KOPT-K1 (cell line): ENCODE results near the gene MBL2.

ENCODE experiments used
- H3K27ac ChIP-seq: fragments of 200-600 bp; sonication (generic); 2 replicates; pipeline ENCODE4 v1.5.1; 2016; ENCODE audit warnings: antibody characterized with exemption, mild to moderate bottlenecking, low read depth, low read length; ENCODE audit not compliant: poor library complexity, severe bottlenecking
- H3K36me3 ChIP-seq: fragments of 200-600 bp; sonication (generic); 2 replicates; pipeline ENCODE4 v1.5.1; 2017; ENCODE audit warnings: antibody characterized with exemption, mild to moderate bottlenecking, low read length, moderate library complexity; ENCODE audit not compliant: insufficient read depth
- H3K9me3 ChIP-seq: fragments of 200-600 bp; sonication (generic); 2 replicates; pipeline ENCODE4 v1.5.1; 2017; ENCODE audit warnings: antibody characterized with exemption, low read length, mild to moderate bottlenecking; ENCODE audit not compliant: insufficient read depth, poor library complexity, severe bottlenecking

The MBL2 gene

GRCh38 chr10:52756295-52756694 lies 16.3 kb downstream of the MBL2 start:
- Histone ChIP-seq H3K9me3 (no peaks in the 10 kb centered on the region), H3K36me3 (no peaks in the 10 kb centered on the region), H3K27ac (no peak overlapping the region)

GRCh38 chr10:52755297-52756062 lies 17.1 kb downstream of the MBL2 start:
- H3K27ac ChIP-seq = no peak overlapping the region
- H3K36me3 ChIP-seq = no peaks in the 10 kb centered on the region
- H3K9me3 ChIP-seq = no peaks in the 10 kb centered on the region

- no peak overlapping the region for H3K27ac ChIP-seq
- H3K9me3 ChIP-seq = no peaks in the 10 kb centered on the region
- no peaks in the 10 kb centered on the region for H3K36me3 ChIP-seq
Measured at GRCh38 chr10:52752801-52753445, 19.7 kb downstream of the MBL2 start.

GRCh38 chr10:52752261-52752660 lies 20.3 kb downstream of the MBL2 start:
- Histone ChIP-seq H3K27ac (no peak overlapping the region), H3K36me3 (no peaks in the 10 kb centered on the region)

GRCh38 chr10:52751337-52751736 lies 21.2 kb downstream of the MBL2 start:
- H3K36me3 ChIP-seq = no peaks in the 10 kb centered on the region
- no peak overlapping the region for H3K27ac ChIP-seq
- no peaks in the 10 kb centered on the region for H3K9me3 ChIP-seq

More at GRCh38 chr10:52752261-52752660, 20.3 kb downstream of the MBL2 start:
- H3K9me3 ChIP-seq = no peaks in the 10 kb centered on the region

- H3K27ac ChIP-seq = no peak overlapping the region
- H3K36me3 ChIP-seq = no peaks in the 10 kb centered on the region
- H3K9me3 ChIP-seq = no peaks in the 10 kb centered on the region
Measured at GRCh38 chr10:52750629-52751028, 22.0 kb downstream of the MBL2 start.

- Histone ChIP-seq H3K36me3 (no peaks in the 10 kb centered on the region), H3K27ac (no peak overlapping the region), H3K9me3 (no peaks in the 10 kb centered on the region)
Measured at GRCh38 chr10:52747694-52748093, 24.9 kb downstream of the MBL2 start.

- Histone ChIP-seq H3K9me3 (no peaks in the 10 kb centered on the region), H3K27ac (no peak overlapping the region), H3K36me3 (no peaks in the 10 kb centered on the region)
Measured at GRCh38 chr10:52746169-52746568, 26.4 kb downstream of the MBL2 start.

- Histone ChIP-seq H3K9me3 (no peaks in the 10 kb centered on the region), H3K36me3 (no peaks in the 10 kb centered on the region), H3K27ac (no peak overlapping the region)
Measured at GRCh38 chr10:52744057-52744805, 28.4 kb downstream of the MBL2 start.

GRCh38 chr10:52742731-52743130 lies 29.9 kb downstream of the MBL2 start:
- Histone ChIP-seq H3K9me3 (no peaks in the 10 kb centered on the region), H3K27ac (peak overlapping the region; percentile 44), H3K36me3 (no peaks in the 10 kb centered on the region)

GRCh38 chr10:52741851-52742250 lies 30.7 kb downstream of the MBL2 start:
- H3K36me3 ChIP-seq = no peaks in the 10 kb centered on the region
- H3K27ac ChIP-seq = peak overlapping the region; percentile 44
- no peaks in the 10 kb centered on the region for H3K9me3 ChIP-seq

GRCh38 chr10:52740913-52741675 lies 31.5 kb downstream of the MBL2 start:
- Histone ChIP-seq H3K27ac (peak overlapping the region; percentile 14), H3K9me3 (no peaks in the 10 kb centered on the region), H3K36me3 (no peaks in the 10 kb centered on the region)

- no peak overlapping the region for H3K27ac ChIP-seq
- no peaks in the 10 kb centered on the region for H3K9me3 ChIP-seq
- H3K36me3 ChIP-seq = no peaks in the 10 kb centered on the region
Measured at GRCh38 chr10:52740155-52740549, 32.4 kb downstream of the MBL2 start.

- Histone ChIP-seq H3K27ac (no peak overlapping the region), H3K36me3 (no peaks in the 10 kb centered on the region), H3K9me3 (no peaks in the 10 kb centered on the region)
Measured at GRCh38 chr10:52739380-52740154, 33.0 kb downstream of the MBL2 start.
